PC-9 (cell line): ENCODE measurements around the gene EYS.

ENCODE experiments used
- CTCF ChIP-seq: fragments of 200-600 bp; sonication (generic); conservative IDR thresholded peaks from 2 replicates; pipeline ENCODE4 v1.6.1; 2017; ENCODE audit warnings: mixed run types, antibody characterized with exemption, mild to moderate bottlenecking, moderate library complexity
- EZH2 ChIP-seq: fragments of 200-600 bp; sonication (generic); IDR thresholded peaks from 2 replicates; pipeline ENCODE4 v1.8.0; 2017; ENCODE audit warnings: antibody characterized with exemption, low read depth

GRCh38 chr6:63819831-63820230 is 1887.2 kb downstream of the EYS start:
- TF ChIP-seq CTCF (no peak), EZH2 (no peak)
